Measurements from ENCODE around the gene DDB1.

DNA sequence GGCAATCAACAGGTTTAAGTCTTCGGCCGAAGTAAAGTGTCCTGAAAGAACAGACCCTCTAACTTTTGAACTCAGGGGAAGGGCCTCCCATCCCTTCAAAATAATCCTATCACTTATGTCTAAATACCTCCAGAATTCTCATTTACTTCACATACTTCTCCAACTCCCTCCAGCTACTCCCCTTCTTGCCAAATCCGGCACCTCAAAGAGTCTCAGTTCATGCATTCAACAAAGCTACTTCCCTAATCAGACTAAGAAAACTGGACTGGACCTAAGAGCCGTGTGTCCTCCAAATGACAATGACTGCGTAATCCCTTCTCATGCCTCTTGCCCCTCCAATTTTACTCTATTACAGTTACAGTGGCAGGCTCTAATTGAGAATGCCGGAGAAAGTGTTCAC lies 1.3 kb downstream of the DDB1 start:
- TF ChIP-seq POLR2AphosphoS5 (IDR thresholded peaks at IDR 0.05; ENCODE audit: borderline replicate concordance, low read depth, low read length), result no peak
- TF ChIP-seq EZH2 (IDR thresholded peaks at IDR 0.05), result no peak

All from SK-N-MC (cell line).